GM19025 (cell line): ENCODE data around the gene TTC3.
"Not testable (repeated sequence)": the region's sequence is repeated elsewhere in the genome, so short reads cannot be mapped to it uniquely, and the experiment has no call there.

Experiments
- ATAC-seq: cut with Tn5 transposase; IDR thresholded peaks from one replicate; pipeline ENCODE4 v1.9.1; 2021; ENCODE audit warnings: mild to moderate bottlenecking, low read depth, moderate library complexity; ENCODE audit not compliant: unreplicated experiment

TTC3 gene

DNA sequence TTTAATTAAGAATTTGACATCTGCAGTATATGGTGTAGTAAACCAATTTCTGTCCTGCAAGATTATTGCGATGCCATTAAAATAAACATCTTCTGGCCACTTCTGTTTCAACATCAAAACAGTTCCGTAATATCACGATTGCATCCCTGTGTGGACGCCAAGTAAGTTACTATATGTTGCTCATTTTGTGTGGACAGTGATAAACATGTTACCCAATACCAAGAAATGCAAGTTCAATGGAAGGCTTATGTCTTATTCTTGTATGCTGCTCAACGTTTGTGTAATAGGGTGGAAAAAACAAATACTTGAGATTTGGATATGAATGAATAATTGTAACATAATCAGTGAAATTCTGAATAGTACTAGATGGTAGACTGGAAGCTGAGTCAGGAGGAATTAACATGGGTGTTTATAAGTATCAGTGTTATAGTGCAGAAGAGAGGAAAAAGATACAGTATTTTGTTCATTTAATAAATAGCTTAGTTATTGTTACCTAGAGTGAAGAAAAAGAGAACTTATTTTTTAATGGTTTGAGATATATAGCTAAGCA lies 15.2 kb downstream of the TTC3 start:
- ATAC-seq = no peak

DNA sequence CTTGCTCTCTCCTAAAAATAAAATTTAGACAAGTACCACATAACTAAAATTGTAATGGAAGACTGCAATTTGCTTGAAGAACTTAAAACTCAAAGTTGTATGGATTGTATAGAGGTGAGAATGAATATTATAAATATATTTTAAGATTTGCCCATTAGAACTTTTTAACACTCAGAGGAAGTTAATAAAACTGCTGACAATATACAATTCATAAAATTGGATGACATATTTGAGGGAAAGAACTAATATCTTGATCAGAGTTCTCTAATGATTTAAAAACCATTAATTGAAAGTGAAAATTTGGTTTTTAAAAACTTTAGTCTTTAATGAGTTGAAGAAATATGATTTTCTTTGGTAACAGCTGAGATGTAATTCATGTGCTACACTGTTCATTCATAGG lies 20.9 kb downstream of the TTC3 start:
- ATAC-seq = no peak

DNA sequence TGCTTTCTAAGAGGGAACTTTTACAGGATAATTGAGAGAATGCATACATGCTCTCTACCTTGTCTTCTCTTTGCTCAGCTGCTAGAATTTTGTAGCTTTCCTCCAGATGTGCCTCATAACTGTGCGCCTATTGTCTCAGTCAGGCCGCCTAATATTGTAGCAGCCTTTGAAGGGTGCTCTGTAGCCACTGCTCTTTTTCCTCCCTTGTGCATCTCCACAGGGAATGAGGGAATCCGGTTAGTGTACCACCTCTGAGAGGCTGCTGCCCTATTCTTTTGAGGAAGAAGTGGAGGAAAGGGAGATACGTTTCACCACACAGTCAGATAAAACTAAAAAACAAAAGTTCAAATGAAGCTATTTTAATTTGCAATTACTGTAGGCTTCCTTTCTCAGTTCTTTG lies 22.8 kb downstream of the TTC3 start:
- ATAC-seq = no peak

DNA sequence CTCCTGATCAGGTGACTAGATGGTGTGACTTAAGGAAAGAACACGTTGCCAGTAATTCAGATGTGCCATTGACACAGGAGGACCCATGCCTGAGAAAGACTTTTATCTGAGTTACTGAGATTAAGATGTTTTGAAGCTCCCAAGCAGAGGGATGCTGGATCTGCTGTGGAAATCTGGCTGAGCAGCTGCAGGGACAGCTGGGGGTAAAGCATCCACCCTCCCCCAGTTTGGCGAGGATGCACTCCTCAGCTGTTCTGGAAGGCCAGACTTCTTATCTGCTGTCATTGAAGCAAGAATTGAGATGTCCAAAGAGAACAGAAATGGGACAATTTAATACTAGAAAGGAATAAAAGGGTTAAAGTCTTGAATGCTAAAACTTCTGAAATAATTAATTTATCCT lies 25.7 kb downstream of the TTC3 start:
- no peak for ATAC-seq

DNA sequence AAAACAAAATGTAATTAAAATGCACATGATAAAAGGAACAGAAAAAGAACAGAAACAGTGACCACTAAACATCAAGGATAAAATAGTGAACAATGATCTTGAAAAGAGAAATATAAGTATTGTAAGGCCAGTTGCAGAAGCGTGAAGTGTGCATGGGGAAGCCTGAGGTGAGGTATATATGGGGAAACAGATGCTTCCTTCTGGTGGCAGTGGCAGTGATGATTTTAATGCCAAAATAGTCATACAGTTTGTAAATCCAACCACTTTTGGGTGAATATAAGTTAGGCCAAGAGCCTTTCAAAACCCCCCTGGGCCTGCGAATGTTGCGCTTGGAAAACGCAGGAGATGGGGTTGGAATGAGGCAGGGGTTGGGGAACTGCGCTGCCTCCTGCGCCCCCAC lies 27.3 kb downstream of the TTC3 start:
- no peak for ATAC-seq

DNA sequence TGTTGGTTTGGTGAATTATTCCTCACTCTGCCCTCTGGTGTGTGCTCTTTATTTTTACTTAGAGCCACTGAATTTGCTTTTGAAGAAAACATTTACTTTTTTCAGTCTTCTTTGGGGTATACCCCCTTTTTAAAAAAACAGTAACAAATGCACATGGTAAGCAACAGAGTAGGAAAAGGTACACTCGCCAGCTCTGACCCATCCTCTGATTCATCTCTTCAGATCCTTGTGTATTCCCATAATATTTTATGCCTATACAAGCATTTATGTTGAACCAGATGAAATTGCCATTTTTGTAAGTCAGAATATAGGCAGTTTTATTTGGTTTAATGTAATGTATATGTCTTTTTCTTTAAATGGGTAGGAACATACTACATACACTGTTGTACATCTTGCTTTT lies 28.3 kb downstream of the TTC3 start:
- ATAC-seq = no peak

DNA sequence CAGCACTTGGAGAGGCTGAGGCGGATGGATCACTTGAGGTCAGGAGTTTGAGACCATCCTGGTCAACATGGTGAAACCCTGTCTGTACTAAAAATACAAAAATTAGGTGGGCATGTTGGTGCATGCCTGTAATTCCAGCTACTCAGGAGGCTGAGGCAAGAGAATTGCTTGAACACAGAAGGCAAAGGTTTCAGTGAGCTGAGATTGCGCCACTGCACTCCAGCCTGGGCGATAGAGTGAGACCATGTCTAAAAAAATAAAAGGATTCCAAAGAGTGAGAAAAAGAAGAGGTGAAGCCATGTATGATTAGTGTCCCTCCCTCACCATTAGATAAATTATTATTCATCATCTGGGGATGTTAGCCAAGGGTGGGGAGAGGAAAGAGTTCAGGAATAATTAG lies 29.7 kb downstream of the TTC3 start:
- ATAC-seq = not testable (repeated sequence)

DNA sequence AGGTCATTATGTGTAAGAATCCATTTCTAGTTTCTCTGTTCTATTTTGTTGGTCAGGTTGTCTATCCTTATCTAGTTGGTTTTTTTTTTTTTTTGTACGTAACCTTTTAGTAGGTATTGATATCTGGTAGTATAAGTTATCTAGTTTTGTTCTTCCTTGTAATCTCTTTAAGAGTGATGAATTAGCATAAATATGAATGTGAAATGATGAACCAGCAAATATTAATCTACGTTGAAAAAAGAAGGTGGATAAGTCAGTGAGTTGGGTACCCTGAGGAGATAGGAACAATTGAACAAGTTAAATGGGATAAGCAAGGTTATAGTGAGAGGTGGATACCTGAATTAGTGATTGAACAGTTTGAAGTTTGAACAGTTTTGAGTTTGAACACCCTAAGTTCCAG lies 33.9 kb downstream of the TTC3 start:
- no peak for ATAC-seq

DNA sequence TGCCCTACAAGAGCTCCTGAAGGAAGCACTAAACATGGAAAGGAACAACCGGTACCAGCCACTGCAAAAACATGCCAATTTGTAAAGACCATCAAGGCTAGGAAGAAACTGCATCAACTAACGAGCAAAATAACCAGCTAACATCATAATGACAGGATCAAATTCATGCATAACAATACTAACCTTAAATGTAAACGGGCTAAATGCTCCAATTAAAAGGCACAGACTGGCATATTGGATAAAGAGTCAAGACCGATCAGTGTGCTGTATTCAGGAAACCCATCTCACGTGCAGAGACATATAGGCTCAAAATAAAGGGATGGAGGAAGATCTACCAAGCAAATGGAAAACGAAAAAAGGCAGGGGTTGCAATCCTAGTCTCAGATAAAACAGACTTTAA lies 38.0 kb downstream of the TTC3 start:
- ATAC-seq = not testable (repeated sequence)

DNA sequence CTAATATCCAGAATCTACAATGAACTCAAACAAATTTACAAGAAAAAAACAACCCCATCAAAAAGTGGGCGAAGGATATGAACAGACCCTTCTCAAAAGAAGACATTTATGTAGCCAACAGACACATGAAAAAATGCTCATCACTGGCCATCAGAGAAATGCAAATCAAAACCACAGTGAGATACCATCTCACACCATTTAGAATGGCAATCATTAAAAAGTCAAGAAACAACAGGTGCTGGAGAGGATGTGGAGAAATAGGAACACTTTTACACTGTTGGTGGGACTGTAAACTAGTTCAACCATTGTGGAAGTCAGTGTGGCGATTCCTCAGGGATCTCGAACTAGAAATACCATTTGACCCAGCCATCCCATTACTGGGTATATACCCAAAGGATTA lies 41.2 kb downstream of the TTC3 start:
- not testable (repeated sequence) for ATAC-seq

DNA sequence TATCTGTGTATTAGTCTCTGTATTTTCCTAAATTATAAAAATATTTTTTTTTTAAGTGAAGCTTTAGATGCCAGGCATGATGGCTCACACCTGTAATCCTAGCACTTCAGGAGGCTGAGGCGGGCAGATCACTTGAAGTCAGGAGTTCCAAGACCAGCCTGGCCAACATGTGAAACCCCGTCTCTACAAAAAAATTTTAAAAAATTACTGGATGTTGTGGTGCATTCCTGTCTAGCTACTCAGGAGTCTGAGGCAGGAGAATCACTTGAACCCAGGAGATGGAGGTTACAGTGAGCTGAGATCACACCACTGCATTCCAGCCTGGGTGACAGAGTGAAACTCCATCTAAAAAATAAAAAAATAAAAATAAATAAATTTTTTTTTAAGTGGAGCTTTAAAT lies 43.4 kb downstream of the TTC3 start:
- ATAC-seq = not testable (repeated sequence)

DNA sequence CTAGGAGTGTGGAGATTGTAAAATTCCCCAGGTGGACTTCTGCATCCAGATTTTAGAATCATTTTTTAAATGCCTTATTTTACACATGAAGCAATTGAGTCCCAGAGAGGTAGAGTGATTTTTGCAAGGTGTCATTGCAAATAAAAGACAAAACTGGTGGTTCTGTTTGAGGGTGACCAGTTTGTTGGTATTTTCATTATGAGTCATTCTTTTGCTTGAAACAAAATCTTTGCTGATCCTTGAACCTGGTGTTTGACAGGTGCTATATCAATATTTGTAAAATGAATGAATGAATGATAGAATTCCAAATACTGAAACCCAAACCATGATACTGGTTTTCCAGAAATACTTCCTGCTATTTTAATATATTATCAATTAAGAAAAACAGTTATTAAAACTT lies 44.1 kb downstream of the TTC3 start:
- no peak for ATAC-seq

DNA sequence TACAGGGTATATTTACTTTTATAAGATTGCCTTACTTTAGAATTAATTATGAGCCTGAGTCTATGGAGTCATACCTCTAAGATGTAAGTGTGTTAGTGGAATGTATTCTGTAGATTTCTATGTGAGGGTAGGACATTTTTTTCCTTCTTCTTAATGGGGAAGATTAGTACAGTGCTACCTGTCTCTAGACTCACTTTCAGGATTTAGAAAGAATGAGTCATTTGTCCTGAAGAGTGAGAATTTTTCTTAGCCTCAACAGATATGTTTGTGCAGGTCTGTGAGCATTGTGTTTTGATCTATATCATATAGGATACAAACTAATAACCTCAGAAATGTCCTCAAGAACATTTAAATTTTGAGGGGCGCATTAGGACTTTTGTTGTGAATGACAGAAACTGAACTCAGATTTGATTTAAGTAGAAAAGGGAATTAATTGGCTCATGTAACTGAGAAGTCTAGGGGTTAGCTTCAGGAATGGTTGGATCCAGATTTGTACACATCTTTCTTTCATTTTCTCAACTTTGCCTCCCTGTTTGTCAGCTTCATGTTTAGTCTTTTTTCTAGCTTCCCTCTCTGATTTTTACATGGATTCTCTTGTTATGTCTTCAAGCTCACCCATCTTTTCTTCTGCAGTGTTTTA lies 45.3 kb downstream of the TTC3 start:
- ATAC-seq = no peak

DNA sequence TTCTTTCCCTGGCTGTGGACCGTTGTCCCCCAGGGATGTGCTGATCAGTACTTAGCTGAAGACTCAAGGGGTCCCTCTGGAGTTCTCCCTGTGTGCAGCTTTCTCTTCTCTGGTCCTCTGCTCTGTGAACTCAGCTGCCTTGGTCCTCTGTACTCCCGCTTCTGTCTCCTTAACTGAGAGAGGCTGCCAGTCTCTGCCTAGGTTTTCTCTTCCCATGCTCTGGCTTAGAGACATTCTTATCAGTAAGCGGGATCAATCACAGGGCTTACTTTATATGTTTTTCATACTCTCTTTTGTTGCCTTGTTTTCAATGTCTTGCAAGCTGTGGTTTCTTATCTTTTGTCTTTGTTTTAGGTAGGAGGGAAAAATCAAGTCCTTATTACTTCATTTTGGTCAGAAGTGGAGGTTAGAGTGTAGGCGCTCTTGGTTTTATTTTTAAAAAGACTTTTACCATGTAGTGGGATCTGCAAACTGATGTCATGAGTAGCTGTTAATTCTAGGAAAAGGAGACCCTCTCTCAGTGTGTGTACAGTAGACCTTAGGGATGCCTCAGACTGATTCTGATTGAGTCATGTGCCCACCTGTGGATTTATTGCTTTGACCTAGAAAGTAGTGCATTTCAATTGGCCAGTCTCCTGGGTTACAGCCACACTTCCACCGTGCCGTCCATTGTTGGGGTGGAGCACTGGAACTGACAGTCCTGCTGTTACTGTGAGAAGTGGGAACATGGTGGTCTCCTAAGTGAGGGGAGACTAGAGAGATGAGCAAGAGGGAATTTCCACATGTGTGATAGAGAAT lies 46.6 kb downstream of the TTC3 start:
- ATAC-seq = no peak

DNA sequence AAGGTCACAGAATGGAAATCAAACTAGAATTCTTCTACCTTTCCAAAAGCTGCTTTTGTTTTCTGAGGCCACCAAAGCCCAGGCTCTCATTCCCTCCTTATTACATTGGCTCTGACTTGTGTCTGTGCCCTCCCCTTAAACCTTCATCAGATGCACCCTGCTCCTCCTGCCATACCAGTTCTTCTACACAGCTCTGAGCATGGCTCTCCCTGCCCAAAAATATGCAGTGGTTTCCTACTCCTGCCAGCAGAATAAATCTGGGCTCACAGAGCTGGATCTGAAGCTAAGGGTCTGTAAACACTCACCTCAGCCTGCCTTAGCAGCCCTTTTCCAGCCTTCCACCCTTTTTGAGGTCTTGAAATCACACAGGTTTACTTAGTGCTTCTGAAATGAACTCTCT lies 55.0 kb downstream of the TTC3 start:
- ATAC-seq = no peak

DNA sequence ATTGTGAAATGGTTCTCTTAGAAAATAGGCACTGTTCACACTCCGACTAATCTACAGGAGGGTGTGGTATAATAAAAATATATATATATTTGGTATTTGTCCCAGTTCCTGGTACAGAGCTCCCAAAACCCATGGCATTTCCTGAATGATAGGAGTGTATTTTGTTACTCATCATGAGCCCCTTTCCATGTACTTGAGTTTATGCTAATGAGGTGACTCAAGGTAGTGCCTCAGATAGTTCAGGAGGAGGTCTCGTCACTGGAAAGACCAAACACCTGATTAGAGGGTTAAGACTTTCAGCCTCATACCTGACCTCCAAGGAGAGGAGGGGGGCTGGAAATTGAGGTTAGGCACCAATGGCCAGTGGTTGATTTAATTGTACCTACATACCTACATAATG lies 57.9 kb downstream of the TTC3 start:
- no peak for ATAC-seq

DNA sequence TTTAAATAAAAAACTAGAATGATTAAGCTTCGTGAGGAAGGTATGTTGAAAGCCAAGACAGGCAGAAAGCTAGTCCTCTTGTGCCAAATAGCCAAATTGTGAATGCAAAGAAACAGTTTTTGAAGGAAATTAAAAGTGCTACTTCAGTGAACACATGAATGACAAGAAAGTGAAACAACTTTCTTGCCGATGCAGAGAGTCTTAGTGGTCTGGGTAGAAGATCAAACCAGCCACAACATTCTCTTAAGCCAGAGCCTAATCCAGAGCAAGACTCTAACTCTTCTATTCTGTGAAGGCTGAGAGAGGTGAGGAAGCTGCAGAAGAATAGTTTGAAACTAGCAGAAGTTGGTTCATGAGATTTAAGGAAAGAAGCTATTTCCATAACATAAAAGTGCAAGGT lies 63.2 kb downstream of the TTC3 start:
- ATAC-seq = no peak

DNA sequence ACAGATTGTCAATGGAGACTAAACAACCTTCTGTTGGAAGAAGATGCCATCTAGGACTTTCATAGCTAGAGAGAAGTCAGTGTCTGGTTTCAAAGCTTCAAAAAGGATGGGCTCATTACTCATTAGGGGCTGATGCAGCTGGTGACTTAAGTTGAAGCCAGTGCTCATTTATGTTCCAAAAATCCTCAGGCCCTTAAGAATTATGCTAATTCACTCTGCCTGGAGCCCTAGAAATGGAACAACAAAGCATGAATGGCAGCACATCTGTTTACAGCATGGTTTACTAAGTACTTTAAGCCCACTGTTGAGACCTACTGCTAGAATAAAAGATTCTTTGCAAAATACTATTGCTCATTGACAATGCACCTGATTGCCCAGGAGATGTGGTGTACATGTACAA lies 63.7 kb downstream of the TTC3 start:
- no peak for ATAC-seq

DNA sequence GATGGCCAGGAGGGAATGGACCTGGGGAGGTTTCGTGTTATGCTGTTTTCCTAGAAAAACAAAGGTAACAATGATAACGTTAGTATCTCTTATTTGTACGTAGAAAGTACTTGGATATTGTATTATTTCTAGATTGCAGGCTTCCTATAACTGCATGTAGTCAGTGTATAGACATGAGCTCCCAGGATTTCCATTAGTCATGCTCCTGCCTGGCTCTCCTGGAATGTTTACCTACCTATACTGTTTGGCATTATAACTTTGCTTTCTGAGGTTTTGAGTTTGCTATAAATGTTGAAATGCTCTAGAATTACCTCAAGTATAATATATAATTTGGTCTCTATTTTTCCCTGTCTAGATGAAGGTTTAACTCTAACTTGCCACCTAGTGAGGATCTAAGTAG lies 66.1 kb downstream of the TTC3 start:
- no peak for ATAC-seq

DNA sequence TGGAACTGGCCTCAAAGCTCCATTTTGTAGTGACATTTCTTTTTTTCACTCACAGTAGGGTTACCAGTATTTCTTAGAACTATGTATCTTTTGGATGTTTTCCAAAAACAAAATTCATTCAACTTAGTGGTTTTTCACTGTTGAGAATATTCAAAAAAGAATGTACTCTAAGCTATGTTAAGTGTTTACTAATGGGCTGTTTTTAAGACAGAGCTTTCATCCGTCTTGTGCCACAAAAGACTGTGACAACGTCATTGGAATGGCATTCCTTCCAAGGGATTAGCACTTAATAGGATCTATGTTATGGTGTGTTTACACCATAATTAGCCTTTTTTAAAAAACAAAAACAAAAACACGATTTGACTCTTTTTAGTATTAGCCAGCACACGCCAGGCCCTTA lies 66.8 kb downstream of the TTC3 start:
- ATAC-seq = no peak

DNA sequence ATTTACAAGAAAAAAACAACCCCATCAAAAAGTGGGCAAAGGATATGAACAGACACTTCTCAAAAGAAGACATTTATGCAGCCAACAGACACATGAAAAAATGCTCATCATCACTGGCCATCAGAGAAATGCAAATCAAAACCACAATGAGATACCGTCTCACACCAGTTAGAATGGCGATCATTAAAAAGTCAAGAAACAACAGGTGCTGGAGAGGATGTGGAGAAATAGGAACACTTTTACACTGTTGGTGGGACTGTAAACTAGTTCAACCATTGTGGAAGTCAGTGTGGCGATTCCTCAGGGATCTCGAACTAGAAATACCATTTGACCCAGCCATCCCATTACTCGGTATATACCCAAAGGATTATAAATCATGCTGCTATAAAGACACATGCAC lies 70.3 kb downstream of the TTC3 start:
- not testable (repeated sequence) for ATAC-seq

DNA sequence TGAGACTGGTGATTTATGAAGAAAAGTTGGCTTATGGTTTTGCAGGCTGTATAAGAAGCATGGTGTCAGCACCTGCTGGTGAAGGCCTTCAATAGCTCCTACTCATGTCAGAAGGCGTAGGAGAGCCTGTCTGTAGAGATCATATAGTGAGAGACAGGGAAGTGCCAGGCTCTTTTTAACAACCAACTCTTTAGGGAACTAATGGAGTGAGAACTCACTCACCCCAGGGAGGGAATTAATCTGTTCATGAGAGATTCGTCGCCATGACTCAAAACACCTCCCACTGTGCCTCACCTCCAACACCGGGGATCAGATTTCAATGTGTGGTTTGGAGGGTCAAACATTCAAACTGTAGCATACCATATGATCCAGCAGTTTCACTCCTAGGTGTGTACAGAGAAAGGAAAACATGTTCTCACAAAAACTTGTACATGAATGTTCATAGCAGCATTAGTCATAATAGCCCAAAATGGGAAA lies 72.6 kb downstream of the TTC3 start:
- no peak for ATAC-seq
